ENCODE measurements around the gene MYH13. TPM values are rescaled to one million over a fixed set of nuclear protein-coding genes. Genes with fewer than 3 reads are reported as not detected.

The MYH13 gene
- total RNA-seq, 2 experiments from 2014 or later = not detected

DNA sequence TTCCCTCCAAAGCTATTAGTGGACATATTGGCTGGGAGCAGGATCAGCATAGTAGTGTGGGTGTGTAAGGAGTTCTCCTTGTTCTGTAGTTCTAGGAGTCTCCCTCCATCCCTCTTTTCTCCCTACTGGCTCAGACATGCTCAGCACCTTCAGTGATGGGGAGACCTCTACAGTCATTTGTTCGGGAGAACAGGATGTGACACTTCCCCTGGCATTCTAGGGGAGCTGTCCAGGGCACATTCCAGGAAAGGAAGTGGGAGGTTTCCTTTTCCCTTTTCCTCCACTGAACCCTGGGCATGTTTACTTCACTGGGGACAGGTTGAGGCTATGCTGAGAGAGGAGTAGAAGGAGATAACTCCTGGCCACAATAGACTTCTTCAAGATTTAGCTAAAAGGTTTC lies 86.5 kb downstream of the MYH13 start:
- H3K27ac Mint-ChIP-seq = no peak overlapping the region
- intact Hi-C loops (cut with micrococcal nuclease) = no loop called here
- peaks cover 26% of the 10 kb centered on the region for H3K27me3 Mint-ChIP-seq
- CTCF ChIA-PET = interaction anchor here (1.0 kb wide), 1 partner anchor 331 kb away, joined by 3 read pairs; no protein-coding TSS in a partner anchor
- ATAC-seq (no peak), DNase-seq (no peak)
- no peaks in the 10 kb centered on the region for H3K9me3 Mint-ChIP-seq
- no peak overlapping the region for H3K4me3 Mint-ChIP-seq
- no peaks in the 10 kb centered on the region for H3K4me1 Mint-ChIP-seq (ENCODE audit: low read depth)
- POLR2A ChIA-PET = no interaction called here
- H3K36me3 Mint-ChIP-seq (ENCODE audit: low read depth) = no peaks in the 10 kb centered on the region
- TF ChIP-seq, protein P1, sequence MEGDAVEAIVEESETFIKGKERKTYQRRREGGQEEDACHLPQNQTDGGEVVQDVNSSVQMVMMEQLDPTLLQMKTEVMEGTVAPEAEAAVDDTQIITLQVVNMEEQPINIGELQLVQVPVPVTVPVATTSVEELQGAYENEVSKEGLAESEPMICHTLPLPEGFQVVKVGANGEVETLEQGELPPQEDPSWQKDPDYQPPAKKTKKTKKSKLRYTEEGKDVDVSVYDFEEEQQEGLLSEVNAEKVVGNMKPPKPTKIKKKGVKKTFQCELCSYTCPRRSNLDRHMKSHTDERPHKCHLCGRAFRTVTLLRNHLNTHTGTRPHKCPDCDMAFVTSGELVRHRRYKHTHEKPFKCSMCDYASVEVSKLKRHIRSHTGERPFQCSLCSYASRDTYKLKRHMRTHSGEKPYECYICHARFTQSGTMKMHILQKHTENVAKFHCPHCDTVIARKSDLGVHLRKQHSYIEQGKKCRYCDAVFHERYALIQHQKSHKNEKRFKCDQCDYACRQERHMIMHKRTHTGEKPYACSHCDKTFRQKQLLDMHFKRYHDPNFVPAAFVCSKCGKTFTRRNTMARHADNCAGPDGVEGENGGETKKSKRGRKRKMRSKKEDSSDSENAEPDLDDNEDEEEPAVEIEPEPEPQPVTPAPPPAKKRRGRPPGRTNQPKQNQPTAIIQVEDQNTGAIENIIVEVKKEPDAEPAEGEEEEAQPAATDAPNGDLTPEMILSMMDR (IDR thresholded peaks at IDR 0.05) = no peak

DNA sequence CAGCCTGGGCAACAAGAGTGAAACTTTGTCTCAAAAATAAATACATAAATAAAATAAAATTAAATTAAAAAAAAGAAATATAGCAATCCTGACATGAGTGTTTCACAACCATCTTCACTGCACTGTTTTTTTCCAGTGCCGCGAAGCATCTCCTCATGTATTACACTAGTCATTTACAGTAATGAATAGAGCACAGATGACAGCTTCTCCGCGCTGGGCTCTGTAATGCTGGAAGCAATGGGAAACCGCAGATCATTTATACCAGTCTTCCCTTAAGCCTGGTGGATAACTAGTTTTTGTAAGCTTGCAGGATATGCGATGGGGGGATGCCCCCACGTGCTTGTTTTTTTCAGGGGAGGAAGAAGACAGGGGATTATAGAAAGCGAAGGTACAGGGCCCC lies 86.9 kb downstream of the MYH13 start:
- Mint-ChIP-seq H3K27ac (no peak overlapping the region), H3K9me3 (no peaks in the 10 kb centered on the region), H3K36me3 (ENCODE audit: low read depth) (no peaks in the 10 kb centered on the region), H3K4me3 (no peak overlapping the region), H3K4me1 (ENCODE audit: low read depth) (no peaks in the 10 kb centered on the region), H3K27me3 (peaks cover 26% of the 10 kb centered on the region)
- intact Hi-C loops (cut with micrococcal nuclease) = no loop called here
- DNase-seq = no peak
- TF ChIP-seq, protein P1 (IDR thresholded peaks at IDR 0.05) = no peak
- ChIA-PET POLR2A (no interaction called here), CTCF (no interaction called here)
- no peak for ATAC-seq

DNA sequence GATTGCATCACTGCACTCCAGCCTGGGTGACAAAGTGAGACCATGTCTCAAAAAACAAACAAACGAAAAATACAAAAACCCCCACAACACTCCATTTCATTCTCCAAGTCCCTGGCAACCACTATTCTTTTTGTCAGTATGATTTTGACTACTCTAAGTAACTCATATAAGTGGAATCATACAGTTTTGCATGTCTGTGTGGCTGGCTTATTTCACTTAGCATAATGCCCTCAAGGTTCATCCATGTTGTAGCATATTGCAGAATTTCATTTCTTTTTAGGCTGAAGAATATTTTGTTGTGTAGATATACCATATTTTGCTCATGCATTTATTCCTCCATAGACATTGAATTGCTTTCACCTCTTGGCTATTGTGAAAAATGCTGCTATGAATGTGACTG lies 92.7 kb downstream of the MYH13 start:
- Mint-ChIP-seq H3K4me1 (ENCODE audit: low read depth) (no peaks in the 10 kb centered on the region), H3K9me3 (no peaks in the 10 kb centered on the region), H3K36me3 (ENCODE audit: low read depth) (no peaks in the 10 kb centered on the region), H3K27me3 (peaks cover 9% of the 10 kb centered on the region), H3K27ac (no peak overlapping the region), H3K4me3 (no peak overlapping the region)
- TF ChIP-seq, protein P1 (IDR thresholded peaks at IDR 0.05) = no peak
- no peak for ATAC-seq
- no peak for DNase-seq
- POLR2A ChIA-PET = no interaction called here
- CTCF ChIA-PET = no interaction called here
- intact Hi-C loops (cut with micrococcal nuclease) = no loop called here

DNA sequence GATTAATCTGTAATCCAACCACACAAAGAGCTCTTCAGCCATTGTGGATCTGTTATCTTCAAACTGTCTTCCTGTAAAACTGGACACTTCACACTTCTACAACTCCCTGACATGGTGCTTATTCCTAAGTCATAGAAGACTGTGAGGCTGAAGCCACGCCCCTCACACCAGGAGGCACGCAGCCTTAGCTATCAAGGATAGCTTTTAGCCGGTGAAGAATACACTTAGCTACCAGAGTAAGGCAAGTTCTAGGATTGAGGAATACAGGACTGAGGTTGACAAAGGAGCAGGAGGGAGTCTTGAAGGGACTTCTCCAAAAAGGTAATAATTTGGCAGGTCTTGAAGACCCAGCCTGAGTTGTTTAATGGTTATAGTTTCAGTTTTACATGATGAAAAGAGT lies 94.6 kb downstream of the MYH13 start:
- no peak for ATAC-seq
- Mint-ChIP-seq H3K36me3 (ENCODE audit: low read depth) (no peaks in the 10 kb centered on the region), H3K4me3 (no peak overlapping the region), H3K9me3 (no peaks in the 10 kb centered on the region), H3K4me1 (ENCODE audit: low read depth) (no peaks in the 10 kb centered on the region), H3K27me3 (peaks cover 9% of the 10 kb centered on the region), H3K27ac (no peak overlapping the region)
- no peak for DNase-seq
- ChIA-PET CTCF (no interaction called here), POLR2A (no interaction called here)
- TF ChIP-seq, protein P1 (IDR thresholded peaks at IDR 0.05) = no peak
- intact Hi-C loops (cut with micrococcal nuclease) = no loop called here

DNA sequence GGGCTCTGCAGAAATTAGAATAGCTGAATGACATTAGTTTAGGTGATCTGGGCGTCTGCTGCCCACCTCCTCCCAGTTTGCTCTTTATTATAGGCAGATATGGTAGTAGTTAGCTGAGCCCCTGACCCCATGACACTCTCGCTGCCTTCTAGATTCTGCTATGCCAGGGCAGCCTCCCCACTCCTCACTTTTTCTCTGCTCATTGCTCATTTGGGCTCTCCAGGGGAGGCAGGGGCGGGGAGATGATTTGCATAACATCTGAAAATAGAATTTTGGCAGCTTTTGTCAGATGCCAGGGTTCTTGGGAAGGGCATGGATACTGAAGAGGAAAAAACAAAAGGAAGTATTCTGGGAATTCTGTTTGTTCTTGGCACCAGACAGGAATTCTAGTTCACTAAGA lies 96.4 kb downstream of the MYH13 start:
- Mint-ChIP-seq H3K4me1 (ENCODE audit: low read depth) (no peaks in the 10 kb centered on the region), H3K27ac (no peak overlapping the region), H3K27me3 (peaks cover 8% of the 10 kb centered on the region), H3K9me3 (no peaks in the 10 kb centered on the region), H3K4me3 (no peak overlapping the region), H3K36me3 (ENCODE audit: low read depth) (no peaks in the 10 kb centered on the region)
- ATAC-seq (no peak), DNase-seq (no peak)
- POLR2A ChIA-PET = no interaction called here
- CTCF ChIA-PET = no interaction called here
- intact Hi-C loops (cut with micrococcal nuclease) = no loop called here
- TF ChIP-seq, protein P1 (IDR thresholded peaks at IDR 0.05) = no peak
